GM12892 (cell line): Measurements from ENCODE around the gene ST7.

Experiments used
- POLR2A ChIP-seq: IDR thresholded peaks from 2 replicates; pipeline ENCODE4 v1.6.1; 2011; ENCODE audit warnings: low read depth, low read length, control low read depth
- POLR2AphosphoS5 ChIP-seq: IDR thresholded peaks from 2 replicates; pipeline ENCODE4 v1.6.1; 2011; ENCODE audit warnings: low read depth, low read length, control low read depth
- TAF1 ChIP-seq: IDR thresholded peaks from 2 replicates; pipeline ENCODE4 v1.6.1; 2011; ENCODE audit warnings: low read depth, mild to moderate bottlenecking, control low read depth, low read length, borderline replicate concordance

DNA sequence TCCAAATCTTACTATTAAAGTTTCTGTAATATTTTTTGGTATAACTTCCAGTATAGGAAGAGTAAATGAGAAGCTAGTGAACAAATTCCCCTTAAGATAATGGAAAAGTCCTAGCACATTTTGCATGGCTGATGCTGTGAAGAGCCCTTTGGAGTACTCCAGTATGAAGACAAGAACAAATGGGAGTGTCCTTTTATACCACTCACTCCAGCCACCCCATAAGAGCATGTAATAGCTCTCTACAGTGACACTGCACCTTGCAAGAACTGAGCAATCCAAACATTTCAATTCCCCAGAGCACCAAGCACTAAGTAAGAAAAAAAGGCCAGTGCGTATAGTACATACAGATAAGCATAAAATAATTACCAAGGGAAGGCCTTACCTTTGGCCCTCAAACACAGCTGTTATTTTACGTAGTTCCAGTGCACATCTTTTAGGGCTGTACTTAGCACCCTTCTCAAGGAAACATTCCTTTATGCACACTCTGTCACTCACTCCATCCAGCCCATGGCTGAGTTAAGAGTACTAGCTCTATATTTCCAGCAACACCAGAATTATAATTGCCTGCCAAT lies 135.4 kb downstream of the ST7 start:
- TF ChIP-seq POLR2A (no peak), POLR2AphosphoS5 (no peak), TAF1 (no peak)
